ENCODE measurements around the gene TMCO4.
A peak's percentile ranks its signal among the peaks of the same experiment; 100 is the strongest.

TMCO4 gene

DNA sequence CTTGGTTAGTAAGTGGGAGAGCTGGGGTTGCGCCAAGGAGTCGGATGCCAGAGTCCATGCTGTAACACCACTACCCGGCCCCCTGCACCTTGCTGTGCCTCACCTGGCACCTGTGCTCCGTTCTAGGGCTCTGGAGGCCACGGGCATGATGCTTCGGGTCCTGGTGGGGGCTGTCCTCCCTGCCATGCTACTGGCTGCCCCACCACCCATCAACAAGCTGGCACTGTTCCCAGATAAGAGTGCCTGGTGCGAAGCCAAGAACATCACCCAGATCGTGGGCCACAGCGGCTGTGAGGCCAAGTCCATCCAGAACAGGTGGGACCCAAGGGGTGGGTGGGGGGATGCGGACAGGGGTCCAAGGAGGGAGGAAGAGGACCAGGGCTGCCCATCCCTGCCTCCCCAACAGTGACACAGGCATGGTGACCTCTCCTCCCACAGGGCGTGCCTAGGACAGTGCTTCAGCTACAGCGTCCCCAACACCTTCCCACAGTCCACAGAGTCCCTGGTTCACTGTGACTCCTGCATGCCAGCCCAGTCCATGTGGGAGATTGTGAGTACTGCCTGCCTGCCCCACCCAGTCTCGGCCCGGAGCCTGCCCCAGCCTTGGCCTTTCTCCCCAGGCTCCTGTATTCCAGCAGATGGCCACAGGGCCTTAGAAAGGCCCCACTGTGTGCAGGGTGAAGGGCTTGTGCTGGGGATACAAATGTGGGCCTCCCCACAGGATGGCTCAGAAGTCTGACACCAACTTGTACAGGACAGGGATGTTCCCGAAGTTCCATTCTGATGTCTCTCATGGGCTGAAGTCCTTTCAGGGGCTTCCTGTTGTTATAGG is 144.6 kb downstream of the TMCO4 start:
- DNase-seq (ENCODE audit: insufficient read length, low spot score) (no peak), FAIRE-seq (no peak)
- TF ChIP-seq, protein P1, sequence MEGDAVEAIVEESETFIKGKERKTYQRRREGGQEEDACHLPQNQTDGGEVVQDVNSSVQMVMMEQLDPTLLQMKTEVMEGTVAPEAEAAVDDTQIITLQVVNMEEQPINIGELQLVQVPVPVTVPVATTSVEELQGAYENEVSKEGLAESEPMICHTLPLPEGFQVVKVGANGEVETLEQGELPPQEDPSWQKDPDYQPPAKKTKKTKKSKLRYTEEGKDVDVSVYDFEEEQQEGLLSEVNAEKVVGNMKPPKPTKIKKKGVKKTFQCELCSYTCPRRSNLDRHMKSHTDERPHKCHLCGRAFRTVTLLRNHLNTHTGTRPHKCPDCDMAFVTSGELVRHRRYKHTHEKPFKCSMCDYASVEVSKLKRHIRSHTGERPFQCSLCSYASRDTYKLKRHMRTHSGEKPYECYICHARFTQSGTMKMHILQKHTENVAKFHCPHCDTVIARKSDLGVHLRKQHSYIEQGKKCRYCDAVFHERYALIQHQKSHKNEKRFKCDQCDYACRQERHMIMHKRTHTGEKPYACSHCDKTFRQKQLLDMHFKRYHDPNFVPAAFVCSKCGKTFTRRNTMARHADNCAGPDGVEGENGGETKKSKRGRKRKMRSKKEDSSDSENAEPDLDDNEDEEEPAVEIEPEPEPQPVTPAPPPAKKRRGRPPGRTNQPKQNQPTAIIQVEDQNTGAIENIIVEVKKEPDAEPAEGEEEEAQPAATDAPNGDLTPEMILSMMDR (IDR thresholded peaks at IDR 0.05; ENCODE audit: insufficient read depth, missing control alignments) = no peak

DNA sequence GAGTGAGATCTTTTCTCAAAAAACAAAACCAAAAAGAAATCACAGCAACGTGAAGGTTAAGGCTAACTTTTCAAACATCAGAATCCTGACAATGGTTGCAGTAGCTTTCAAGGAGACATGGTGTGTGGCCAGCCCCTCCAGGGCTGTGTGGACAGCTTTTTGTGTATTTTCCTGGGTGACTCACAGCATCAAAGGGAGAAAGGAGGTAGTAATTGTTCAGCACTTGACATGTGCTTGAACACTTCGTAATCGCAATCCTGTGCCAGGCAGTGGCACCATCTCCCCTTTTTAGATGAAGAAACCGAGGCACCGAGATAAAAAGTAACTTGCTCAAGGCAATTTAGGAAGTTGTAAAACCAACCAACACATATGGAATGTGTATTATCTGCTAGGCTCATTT is 145.3 kb downstream of the TMCO4 start:
- FAIRE-seq (no peak), DNase-seq (ENCODE audit: insufficient read length, low spot score) (no peak)
- TF ChIP-seq, protein P1 (IDR thresholded peaks at IDR 0.05; ENCODE audit: insufficient read depth, missing control alignments) = no peak

DNA sequence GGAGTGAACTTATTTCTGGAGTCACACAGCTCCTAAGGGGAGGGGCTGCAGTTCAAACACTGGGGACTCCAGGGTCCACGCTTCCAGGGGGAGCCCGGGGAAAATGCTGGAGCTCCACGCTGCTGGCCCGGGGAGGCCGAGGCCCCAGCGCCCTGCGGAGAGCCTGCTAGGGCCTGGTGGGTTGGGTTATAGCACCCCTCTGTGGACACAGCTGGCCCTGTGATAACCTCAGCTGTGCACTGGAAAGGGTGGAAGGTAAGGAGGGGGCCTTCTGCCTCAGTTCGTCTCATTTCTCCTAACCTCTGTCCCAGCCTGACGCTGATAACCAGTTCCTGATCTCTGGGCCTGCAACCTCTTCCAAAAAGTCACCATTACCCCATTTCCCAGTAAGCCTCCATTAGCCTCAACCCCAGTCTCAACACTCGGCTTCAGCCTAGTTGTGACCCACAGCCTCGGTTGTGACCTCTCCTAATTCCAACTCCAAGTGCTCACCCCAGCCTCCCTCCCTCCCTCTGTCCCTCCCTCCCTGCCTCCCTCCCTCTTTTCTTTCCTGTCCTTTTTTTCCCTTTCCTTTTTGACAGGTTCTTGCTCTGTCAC is 148.5 kb downstream of the TMCO4 start:
- FAIRE-seq = no peak
- TF ChIP-seq, protein P1 (IDR thresholded peaks at IDR 0.05; ENCODE audit: insufficient read depth, missing control alignments) = peak; percentile 73
- DNase-seq (ENCODE audit: insufficient read length, low spot score) = peak; percentile 74

- TF ChIP-seq, protein P1 (IDR thresholded peaks at IDR 0.05; ENCODE audit: insufficient read depth, missing control alignments) = no peak
- no peak for DNase-seq (ENCODE audit: insufficient read length, low spot score)
- FAIRE-seq = no peak
Observed at GRCh38 chr1:19650416-19651140, 149.1 kb downstream of the TMCO4 start.

DNA sequence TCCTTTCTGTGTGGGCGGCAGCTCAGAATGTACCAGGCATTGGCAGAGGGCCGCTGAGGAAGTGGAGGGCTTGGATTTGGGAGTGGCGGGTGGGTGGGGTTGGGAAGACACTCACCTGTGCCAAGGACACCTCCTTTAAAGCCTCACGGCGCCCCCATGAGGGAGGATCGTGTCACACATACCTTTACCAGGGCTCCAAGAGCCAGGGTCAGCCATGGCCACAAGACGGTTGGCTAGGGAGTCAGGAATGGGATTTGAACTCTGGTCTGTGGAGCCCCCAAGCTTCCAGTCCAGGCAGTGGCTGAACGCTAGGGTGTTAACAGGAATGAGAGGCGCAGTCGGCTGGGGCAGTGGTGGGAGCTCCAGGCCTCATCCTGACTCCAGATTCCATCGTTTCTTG is 151.0 kb downstream of the TMCO4 start:
- DNase-seq (ENCODE audit: insufficient read length, low spot score) (no peak), FAIRE-seq (no peak)
- TF ChIP-seq, protein P1 (IDR thresholded peaks at IDR 0.05; ENCODE audit: insufficient read depth, missing control alignments) = peak; percentile 3

DNA sequence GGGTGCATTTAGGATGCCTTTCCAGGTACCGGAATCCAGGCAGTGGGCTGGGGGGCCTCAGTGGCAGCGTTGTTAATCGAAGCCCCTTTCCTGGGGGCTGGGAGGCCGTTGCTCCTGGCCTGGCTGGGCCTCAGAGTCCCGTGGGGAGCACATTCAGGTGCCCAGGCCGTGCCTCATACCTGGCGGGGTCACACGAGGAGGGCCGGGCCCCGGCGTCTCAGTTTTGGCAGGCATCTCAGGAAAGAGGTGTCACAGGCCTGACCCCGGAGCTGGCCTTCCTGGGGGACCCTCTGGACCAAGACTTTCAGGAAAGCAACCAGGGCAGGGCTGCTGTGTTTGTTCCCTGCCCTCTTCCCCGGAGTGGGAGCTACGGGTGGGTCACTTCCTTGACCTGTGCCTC is 151.5 kb downstream of the TMCO4 start:
- TF ChIP-seq, protein P1 (IDR thresholded peaks at IDR 0.05; ENCODE audit: insufficient read depth, missing control alignments) = no peak
- FAIRE-seq (no peak), DNase-seq (ENCODE audit: insufficient read length, low spot score) (no peak)

Data from D721Med (cell line).